ENCODE results near the gene CASK. TPM values are rescaled to one million over a fixed set of nuclear protein-coding genes. Genes with fewer than 3 reads are reported as not detected.

Gene CASK
- total and polyA plus RNA-seq, 2 donors: 14.9 to 71.2 TPM

DNA sequence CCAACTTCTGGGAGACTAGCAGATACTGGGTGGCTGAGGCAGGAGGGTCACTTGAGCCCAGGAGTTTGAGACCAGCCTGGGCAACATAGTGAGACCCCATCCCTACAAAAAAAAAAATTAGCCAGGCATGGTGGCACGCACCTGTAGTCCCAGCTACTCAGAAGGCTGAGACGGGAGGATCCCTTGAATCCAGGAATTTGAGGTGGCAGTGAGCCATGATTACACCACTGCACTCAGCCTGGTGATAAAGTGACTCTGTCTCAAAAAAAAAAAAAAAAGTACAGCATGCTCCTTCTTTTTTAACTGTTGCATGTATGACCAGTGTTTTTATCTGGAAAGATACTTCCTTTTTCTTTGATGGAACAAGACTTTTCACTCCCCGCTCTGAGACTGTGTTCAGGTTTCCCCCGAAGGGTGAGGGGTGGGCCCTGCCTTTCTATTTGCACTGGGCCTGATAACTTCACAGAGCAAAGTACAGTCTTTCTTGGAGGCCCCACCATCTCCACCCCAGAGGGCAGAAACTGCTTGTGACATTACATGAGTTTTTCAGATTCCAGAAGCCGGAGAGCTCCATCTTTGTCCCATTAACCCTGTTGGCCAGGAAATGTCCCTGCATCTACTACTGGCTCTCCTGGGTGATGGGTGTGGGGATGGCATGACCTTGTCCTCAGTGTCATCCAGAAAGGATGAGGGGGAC, 441.1 kb downstream of the CASK start:
- Histone ChIP-seq H3K4me3 (ENCODE audit: low read depth, low read length) (no peak overlapping the region), H3K36me3 (ENCODE audit: insufficient read depth) (no peaks in the 10 kb centered on the region), H3K27ac (ENCODE audit: low read depth) (no peak overlapping the region), H3K4me1 (ENCODE audit: insufficient read depth) (no peaks in the 10 kb centered on the region)
- WGBS: 74% methylated on average over 5 of the region's 5 CpGs
- DNase-seq (ENCODE audit: extremely low spot score): no peak

DNA sequence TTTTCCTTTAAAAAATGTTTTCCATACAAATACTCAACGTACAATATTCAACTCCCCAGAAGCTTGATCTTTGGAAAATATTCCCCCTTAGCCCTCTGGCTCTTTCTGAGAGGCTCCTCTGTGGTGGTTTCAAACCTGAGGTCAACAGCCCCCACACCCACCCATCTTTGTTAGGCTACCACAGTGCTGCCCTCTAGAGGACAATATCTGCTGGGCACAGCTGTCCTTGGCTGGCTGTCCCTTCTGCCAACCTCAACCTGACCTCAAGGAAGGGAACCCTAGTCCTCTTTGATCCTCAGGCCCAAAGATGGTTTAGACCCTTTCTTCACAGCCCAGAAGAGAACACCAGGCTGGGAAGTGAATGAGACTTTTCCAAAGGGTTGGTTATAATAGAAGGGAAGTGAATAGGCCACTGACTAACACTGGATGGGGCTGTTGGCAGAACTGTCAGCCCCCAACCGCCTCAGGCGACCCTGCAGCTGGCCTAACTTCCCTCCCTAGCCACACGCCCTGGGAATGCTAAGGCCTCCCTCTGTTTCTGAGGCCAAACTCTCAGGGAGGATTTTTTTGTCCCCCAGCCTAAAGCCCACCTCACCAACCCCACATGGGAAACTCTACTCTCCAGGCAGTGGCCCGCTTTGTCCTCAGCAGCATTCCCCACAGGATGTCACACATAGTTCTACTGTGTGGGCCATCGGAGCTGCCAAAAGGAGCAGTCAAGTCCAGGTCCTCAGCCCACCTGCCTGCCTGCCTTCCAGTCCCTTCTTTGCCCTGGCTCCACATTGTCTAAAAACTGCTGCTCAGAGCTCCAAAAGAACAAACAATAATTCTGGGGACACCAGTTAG, 441.9 kb downstream of the CASK start:
- WGBS: 92% methylated on average over 6 of the region's 6 CpGs
- DNase-seq (ENCODE audit: extremely low spot score): no peak
- Histone ChIP-seq H3K36me3 (ENCODE audit: insufficient read depth) (no peaks in the 10 kb centered on the region), H3K4me3 (ENCODE audit: low read depth, low read length) (no peak overlapping the region), H3K4me1 (ENCODE audit: insufficient read depth) (no peaks in the 10 kb centered on the region), H3K27ac (ENCODE audit: low read depth) (no peak overlapping the region)

DNA sequence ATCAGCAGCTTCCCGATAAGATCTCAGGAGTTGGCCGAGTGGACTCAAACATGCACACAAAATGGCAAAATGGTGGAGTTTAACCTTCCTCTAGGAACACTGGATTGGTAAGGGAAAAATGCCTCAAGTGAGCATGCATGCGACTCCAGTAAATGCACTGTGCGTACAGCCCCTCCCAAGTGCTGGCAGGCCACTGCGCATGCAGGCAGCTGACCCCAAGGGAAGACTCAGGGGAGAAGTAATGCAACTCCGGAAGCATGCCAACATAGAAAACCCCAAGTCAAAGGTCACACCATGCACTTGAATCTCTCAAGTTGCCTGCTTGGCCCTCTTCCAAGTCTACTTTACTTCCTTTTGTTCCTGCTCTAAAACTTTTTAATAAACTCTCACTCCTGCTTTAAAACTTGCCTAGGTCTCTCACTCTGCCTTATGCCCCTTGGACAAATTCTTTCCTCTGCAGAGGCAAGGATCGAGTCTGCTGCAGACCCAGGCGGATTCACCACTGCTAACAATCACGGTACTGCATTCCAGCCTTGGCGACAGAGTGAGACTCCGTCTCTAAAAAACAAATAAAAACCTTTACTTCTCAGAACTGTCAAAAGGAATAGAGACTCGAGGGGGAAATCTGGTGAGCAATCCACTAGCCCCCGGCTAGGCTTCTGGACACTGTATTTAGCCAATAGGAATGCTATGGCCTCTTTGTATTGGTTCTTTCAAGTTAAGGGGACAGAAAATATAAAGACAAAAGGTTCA, 442.7 kb downstream of the CASK start:
- 92% methylated on average over 13 of the region's 13 CpGs for WGBS
- no peak overlapping the region for H3K27ac ChIP-seq (ENCODE audit: low read depth)
- no peaks in the 10 kb centered on the region for H3K36me3 ChIP-seq (ENCODE audit: insufficient read depth)
- no peak for DNase-seq (ENCODE audit: extremely low spot score)
- no peak overlapping the region for H3K4me3 ChIP-seq (ENCODE audit: low read depth, low read length)
- no peaks in the 10 kb centered on the region for H3K4me1 ChIP-seq (ENCODE audit: insufficient read depth)

DNA sequence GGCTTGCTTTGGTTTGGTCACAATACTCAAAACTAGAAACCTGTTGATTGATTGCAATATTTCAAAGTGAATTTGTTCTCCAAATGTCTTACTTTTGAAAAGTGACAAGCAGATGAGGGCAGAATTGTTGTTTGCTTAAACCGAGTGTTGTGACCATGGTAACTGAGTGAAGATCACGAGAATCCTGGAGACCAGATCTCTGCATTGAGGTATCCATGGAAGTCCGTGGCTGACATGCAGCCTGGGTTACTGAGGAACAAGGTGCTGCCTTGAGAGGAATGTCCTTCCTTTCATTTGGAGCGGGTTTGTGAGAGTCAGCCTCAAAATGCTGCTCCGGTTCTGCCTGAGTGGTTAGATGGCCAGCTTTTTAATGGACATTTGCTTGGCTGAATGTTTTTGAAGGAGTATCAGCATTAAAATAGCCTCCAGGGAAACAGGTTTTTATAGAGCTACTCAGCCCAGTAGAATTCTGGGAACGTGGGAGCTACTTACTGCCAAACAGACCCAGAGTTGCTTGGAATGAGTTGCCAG, 444.9 kb downstream of the CASK start:
- no peak for DNase-seq (ENCODE audit: extremely low spot score)
- 47% methylated on average over 6 of the region's 6 CpGs for WGBS
- Histone ChIP-seq H3K4me1 (ENCODE audit: insufficient read depth) (no peaks in the 10 kb centered on the region), H3K36me3 (ENCODE audit: insufficient read depth) (no peaks in the 10 kb centered on the region), H3K4me3 (ENCODE audit: low read depth, low read length) (no peak overlapping the region), H3K27ac (ENCODE audit: low read depth) (no peak overlapping the region)

DNA sequence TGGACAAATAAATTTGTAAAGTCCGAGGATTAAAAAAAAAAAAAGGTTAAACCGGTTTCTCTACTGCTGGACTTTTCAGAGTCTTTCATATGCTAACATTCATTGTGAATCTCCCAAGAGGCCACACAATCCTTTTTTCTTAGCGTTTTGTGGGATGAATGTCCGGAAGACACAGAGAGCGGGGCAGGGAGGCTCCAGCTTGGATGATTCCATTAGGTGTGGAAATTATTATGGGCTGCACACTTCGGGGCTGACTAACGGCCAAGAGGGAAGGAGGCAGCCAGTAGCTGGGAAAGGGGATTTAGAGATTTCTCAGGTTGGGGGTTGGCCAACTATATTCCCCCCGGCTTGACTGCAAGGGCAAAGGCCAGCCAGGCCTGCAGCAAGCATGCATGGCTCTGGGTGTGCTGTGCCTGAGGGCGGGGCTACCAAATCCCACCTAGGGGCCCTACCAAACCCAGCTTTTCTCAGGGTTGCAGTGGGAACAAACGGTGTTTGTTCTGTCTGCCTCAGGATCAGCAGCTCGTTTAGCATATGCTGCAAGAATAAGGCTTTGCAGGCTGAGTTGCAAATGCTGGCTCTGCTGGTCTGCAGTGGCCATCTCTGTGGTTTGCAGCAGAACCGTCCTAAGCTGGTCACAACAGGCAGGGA, 447.6 kb downstream of the CASK start:
- no peak for DNase-seq (ENCODE audit: extremely low spot score)
- Histone ChIP-seq H3K36me3 (ENCODE audit: insufficient read depth) (no peaks in the 10 kb centered on the region), H3K4me1 (ENCODE audit: insufficient read depth) (no peaks in the 10 kb centered on the region), H3K27ac (ENCODE audit: low read depth) (no peak overlapping the region), H3K4me3 (ENCODE audit: low read depth, low read length) (no peak overlapping the region)
- 46% methylated on average over 12 of the region's 12 CpGs for WGBS

DNA sequence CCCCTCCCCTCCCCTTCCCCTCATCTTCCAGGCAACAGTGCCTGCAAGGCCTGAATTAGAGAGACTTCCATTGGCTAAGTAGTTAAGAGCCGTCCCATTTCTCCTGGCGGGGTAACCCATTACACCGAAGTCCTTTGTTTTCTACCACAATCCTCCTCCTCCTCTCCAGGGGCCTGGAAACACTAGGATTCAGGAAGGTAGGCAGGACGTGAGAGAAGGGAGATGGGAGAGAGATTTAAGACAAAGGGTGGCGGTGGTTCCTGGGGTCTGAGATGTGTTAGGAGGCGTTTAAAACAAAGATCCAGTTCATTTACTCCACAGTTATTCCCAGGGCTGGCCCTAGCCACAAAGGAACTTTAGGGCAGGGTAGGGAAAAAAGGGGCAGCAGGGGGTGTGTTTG, 448.2 kb downstream of the CASK start:
- H3K4me1 ChIP-seq (ENCODE audit: insufficient read depth): no peaks in the 10 kb centered on the region
- no peak overlapping the region for H3K27ac ChIP-seq (ENCODE audit: low read depth)
- H3K4me3 ChIP-seq (ENCODE audit: low read depth, low read length): no peak overlapping the region
- H3K36me3 ChIP-seq (ENCODE audit: insufficient read depth): no peaks in the 10 kb centered on the region
- WGBS: 80% methylated on average over 6 of the region's 6 CpGs
- no peak for DNase-seq (ENCODE audit: extremely low spot score)

DNA sequence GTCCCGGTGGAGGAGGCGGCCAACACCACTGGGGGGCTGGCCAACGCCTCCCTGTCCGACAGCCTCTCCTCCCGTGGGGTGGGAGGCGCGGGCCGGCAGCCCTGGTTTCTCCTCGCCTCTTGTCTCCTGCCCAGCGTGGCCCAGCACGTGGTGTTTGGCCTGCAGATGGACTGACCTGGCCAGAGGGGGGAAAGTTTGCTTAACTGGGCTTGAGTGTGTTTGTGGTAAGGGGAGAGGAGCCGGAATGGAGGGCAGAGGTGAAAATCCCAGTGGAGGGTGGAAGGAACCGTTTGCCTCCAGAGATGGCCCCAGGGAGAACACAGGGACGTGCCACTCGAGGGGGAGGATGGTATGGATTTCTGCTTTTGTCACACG, 448.6 kb downstream of the CASK start:
- 89% methylated on average over 16 of the region's 16 CpGs for WGBS
- Histone ChIP-seq H3K4me3 (ENCODE audit: low read depth, low read length) (no peak overlapping the region), H3K36me3 (ENCODE audit: insufficient read depth) (no peaks in the 10 kb centered on the region), H3K27ac (ENCODE audit: low read depth) (no peak overlapping the region), H3K4me1 (ENCODE audit: insufficient read depth) (no peaks in the 10 kb centered on the region)
- no peak for DNase-seq (ENCODE audit: extremely low spot score)

DNA sequence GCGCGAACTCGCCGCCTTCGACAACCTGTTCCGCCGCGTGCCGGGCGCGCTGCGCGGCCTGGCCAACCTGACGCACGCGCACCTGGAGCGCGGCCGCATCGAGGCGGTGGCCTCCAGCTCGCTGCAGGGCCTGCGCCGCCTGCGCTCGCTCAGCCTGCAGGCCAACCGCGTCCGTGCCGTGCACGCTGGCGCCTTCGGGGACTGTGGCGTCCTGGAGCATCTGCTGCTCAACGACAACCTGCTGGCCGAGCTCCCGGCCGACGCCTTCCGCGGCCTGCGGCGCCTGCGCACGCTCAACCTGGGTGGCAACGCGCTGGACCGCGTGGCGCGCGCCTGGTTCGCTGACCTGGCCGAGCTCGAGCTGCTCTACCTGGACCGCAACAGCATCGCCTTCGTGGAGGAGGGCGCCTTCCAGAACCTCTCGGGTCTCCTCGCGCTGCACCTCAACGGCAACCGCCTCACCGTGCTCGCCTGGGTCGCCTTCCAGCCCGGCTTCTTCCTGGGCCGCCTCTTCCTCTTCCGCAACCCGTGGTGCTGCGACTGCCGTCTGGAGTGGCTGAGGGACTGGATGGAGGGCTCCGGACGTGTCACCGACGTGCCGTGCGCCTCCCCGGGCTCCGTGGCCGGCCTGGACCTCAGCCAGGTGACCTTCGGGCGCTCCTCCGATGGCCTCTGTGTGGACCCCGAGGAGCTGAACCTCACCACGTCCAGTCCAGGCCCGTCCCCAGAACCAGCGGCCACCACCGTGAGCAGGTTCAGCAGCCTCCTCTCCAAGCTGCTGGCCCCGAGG, 449.2 kb downstream of the CASK start:
- no peaks in the 10 kb centered on the region for H3K36me3 ChIP-seq (ENCODE audit: insufficient read depth)
- H3K4me3 ChIP-seq (ENCODE audit: low read depth, low read length): no peak overlapping the region
- 96% methylated on average over 91 of the region's 91 CpGs for WGBS
- no peaks in the 10 kb centered on the region for H3K4me1 ChIP-seq (ENCODE audit: insufficient read depth)
- no peak for DNase-seq (ENCODE audit: extremely low spot score)
- no peak overlapping the region for H3K27ac ChIP-seq (ENCODE audit: low read depth)

DNA sequence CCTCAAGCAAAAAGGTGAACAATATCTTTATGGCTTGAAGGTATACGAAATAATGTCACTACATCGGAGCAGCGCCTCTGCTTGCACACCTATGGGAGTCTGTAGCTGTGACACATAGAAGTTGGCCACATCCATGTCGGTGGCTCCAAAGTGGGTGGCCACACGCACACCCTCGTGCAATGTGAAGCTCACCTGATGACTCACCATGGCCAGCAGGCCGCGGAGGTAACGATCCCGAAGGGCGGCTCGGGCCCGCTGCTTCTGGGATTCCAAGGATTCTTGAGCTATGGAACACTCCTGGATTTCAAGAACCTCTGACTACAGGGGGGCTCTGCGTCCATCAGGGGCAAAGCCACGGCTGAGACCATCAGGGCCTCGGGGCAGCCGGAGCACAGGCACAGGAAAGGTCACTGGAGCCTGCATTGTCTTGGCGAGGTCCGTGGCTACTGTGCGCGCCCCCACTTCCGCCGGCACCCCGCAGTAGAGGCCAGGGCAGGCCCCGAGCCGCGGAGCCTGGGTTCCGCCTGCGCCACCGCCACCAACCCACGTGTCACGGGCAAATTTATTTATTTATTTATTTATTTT, 451.0 kb downstream of the CASK start:
- Histone ChIP-seq H3K36me3 (ENCODE audit: insufficient read depth) (no peaks in the 10 kb centered on the region), H3K27ac (ENCODE audit: low read depth) (no peak overlapping the region), H3K4me1 (ENCODE audit: insufficient read depth) (no peaks in the 10 kb centered on the region), H3K4me3 (ENCODE audit: low read depth, low read length) (no peak overlapping the region)
- DNase-seq (ENCODE audit: extremely low spot score): no peak
- WGBS: 98% methylated on average over 32 of the region's 32 CpGs

DNA sequence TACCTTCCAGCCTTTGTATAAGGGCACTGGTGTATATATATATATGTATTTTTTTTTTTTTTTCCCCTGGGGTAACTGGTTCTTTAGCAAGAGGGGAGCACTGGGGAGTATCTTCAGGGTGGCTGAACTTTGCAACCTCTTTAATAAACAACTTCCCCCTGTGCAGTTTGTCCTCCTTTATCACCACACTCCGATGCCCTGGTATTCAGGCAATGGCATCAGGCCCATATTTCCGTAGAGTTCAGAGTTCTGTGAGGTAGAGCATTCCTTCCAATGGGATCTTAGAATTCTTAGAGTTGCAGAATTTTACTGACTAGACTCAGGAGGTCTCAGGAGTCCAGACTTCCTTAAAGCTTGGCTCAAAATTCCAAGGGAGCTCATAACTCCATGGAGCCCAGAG, 451.6 kb downstream of the CASK start:
- 65% methylated on average over 2 of the region's 2 CpGs for WGBS
- no peak for DNase-seq (ENCODE audit: extremely low spot score)
- no peaks in the 10 kb centered on the region for H3K36me3 ChIP-seq (ENCODE audit: insufficient read depth)
- H3K4me3 ChIP-seq (ENCODE audit: low read depth, low read length): no peak overlapping the region
- H3K27ac ChIP-seq (ENCODE audit: low read depth): no peak overlapping the region
- no peaks in the 10 kb centered on the region for H3K4me1 ChIP-seq (ENCODE audit: insufficient read depth)

DNA sequence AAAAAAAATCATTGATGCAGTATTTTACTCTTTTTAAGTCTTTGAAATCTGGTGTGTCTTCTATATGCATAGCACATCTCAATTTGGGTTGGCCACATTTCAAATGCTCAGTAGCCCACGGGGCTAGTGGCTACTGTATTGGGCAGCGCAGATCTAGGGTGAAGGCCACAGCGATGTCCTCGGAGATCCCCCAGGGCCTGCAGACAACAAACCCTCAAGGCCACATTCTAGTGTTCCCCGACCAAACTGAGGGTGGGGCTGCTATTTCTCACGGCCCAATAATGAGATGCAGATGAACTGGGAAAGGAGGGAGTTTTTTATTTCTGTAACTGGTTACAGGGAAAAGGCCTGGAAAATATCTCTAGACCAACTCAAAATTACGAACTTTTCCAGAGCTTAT, 452.6 kb downstream of the CASK start:
- H3K36me3 ChIP-seq (ENCODE audit: insufficient read depth): no peaks in the 10 kb centered on the region
- H3K4me1 ChIP-seq (ENCODE audit: insufficient read depth): no peaks in the 10 kb centered on the region
- DNase-seq (ENCODE audit: extremely low spot score): no peak
- no peak overlapping the region for H3K27ac ChIP-seq (ENCODE audit: low read depth)
- 83% methylated on average over 7 of the region's 7 CpGs for WGBS
- H3K4me3 ChIP-seq (ENCODE audit: low read depth, low read length): no peak overlapping the region

DNA sequence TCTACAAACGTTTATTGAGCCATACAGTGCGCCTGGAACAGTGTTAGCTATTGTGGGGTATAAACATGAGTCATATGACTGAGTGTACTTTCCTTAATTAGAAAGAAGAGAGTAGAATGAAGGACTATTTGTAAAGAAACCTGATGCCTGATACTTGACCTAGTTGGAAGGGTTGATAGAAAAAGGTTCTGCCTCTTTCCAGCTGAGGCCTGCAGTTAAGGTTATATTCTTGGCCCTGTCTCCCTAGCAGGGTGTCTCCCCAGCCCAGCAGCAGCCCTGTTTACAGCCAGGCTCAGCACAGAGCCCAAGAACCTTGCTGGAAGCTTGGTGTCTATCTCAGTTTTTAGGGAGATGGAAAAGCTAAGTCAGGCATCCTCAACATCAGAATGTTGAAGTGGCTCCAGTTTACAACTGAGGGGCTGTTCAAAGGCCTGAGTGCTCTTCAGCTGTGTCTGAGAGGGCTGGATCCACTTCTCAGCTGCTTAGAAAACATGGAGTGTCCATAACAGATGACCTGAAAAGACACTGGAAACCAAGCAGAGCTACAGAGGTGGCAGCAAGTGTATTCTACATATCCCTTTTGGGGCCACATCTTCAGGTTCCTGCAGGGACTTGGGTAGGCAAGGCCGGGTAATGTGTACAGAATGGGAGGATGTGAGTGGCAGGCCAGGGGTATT, 454.6 kb downstream of the CASK start:
- Histone ChIP-seq H3K36me3 (ENCODE audit: insufficient read depth) (no peaks in the 10 kb centered on the region), H3K4me3 (ENCODE audit: low read depth, low read length) (no peak overlapping the region), H3K27ac (ENCODE audit: low read depth) (peak overlapping the region; percentile 10), H3K4me1 (ENCODE audit: insufficient read depth) (no peaks in the 10 kb centered on the region)
- 59% methylated on average over 3 of the region's 3 CpGs for WGBS
- DNase-seq (ENCODE audit: extremely low spot score): no peak
